HG03060 (cell line): Measurements from ENCODE around the gene PBX1.

ENCODE experiments used
- ATAC-seq: cut with Tn5 transposase; IDR thresholded peaks from one replicate; pipeline ENCODE4 v1.9.1; 2021; ENCODE audit warnings: low read depth, moderate number of reproducible peaks; ENCODE audit not compliant: unreplicated experiment

PBX1 gene

DNA sequence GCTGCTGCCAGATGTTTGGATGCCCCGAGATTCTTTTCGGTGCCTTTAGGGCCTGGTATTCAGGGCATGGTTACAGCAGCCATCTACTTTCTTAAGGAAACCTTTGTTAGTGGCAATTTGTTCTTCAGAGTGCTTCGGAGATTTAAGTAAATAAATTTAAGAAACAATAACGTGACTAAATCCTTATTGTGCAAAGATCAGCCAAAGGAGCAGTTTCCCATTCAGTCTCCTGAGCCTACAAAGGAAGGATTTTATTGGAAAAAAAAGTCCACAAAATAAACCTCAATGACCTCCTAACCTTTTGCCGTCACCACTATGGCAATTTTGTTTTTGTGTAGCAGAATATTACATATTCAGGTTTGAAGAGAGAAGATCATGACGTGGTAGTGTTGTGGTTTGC, 231.1 kb downstream of the PBX1 start:
- ATAC-seq: no peak

GRCh38 chr1:164792410-164793004, 233.5 kb downstream of the PBX1 start:
- no peak for ATAC-seq

DNA sequence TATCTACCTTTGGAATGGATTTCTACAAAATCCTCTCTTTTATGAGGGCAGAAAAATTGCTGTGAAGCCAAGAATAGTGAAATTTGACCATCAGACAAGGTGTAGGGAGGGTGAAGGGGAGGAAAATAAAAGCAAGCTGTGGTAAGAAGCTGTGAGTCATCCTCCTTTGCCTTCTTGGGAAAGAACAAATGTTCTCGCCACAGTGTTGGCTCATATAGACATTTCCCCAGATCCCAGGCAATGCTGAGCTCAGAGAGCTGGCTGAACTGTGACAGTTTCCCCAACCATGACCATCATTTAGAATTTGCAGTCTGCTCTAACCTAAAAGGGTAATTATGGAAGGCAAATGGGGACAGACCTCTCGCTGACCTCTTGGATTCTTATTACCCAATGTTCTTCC, 235.4 kb downstream of the PBX1 start:
- no peak for ATAC-seq

GRCh38 chr1:164796916-164797315, 237.9 kb downstream of the PBX1 start:
- no peak for ATAC-seq

DNA sequence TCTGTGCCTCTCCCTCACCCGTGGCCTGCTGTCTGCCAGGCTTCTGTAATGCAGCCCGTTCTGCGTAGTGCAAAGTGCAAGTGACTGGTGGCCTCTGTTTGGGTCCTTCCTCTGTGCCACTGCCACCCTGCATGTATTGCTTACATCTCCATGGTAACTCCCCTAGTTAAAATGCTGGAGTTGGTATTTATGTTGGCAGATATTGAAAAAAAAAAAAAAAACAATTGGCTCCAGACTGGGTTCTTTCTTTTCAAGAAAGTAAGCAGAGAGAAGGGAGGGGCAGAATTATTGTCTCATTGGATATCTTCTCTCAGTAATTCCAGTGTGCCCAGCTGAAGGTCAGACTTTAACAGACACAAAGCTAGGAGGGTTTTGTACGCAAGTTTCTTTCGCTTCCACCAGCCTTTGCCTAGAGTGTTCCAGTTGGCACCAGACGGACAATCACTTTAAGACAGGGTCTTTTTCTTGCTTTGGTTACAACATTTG, 242.3 kb downstream of the PBX1 start:
- no peak for ATAC-seq

DNA sequence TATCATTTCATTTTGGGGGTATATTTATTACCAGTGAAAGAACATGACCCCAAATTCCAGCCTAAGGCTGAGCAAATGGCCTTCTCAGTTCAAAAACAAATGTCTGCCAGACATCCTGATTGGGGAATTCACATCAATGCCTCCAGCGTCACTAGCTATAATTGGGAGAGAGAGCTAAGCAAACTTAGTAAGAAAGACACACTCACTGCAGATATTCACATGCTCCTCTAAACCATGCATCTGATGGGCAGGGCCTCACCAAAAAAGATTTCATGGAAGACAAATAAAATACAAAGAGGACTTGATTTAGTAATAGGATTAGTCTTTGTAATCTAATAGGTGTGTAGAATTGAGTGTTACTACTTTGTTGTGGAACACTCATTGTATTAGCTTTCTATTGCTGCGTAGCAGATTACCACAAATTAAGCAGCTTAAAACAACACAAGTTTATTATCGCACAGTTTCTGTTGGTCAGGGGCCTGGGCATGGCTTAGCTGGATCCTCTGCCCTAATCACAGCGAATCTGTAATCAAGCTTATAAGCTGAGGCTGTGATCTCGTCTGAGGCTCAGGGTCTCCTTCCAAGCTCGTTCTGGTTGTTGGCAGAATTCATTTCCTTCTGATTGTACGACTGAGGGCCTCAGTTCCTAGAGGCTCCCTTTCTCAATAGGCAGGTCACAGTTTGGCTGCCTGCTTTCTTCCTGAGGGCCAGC, 243.0 kb downstream of the PBX1 start:
- no peak for ATAC-seq

DNA sequence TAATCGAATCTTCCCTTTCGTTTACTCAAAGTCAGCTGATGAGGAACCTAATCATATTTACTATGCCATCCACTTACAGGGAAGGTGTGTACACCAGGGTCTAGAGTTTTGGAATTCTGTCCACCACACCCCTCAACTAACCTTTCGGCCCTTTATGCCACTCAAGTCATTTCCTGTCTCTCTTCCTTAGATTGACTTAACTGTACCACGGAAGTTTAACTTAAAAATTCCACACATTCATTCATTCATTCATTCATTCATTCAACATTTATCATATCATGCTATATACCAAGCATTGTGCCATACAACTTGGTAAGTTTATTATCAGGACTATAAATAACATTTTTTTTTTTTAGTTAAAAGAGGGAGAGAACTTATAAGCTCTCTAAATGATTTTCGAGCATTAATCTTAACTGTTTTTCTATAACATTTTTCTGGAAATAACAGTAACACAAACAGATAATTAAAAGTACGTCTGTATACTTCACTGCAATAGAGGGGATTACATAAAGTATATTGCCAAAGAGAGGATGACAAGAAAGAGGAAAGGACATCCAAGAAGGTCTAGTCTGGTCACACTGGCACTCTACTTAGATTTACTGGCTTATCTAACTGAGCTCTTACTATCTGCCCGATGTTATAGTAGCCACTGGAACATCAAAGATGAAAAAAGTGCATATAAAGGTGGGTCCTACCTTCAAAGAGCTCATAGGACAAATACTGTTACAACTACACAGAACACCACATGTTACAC, 243.7 kb downstream of the PBX1 start:
- no peak for ATAC-seq

- ATAC-seq: peak; percentile 65
Observed at GRCh38 chr1:164803366-164803765, 244.4 kb downstream of the PBX1 start.

- ATAC-seq: no peak
Observed at GRCh38 chr1:164804366-164804765, 245.4 kb downstream of the PBX1 start.

DNA sequence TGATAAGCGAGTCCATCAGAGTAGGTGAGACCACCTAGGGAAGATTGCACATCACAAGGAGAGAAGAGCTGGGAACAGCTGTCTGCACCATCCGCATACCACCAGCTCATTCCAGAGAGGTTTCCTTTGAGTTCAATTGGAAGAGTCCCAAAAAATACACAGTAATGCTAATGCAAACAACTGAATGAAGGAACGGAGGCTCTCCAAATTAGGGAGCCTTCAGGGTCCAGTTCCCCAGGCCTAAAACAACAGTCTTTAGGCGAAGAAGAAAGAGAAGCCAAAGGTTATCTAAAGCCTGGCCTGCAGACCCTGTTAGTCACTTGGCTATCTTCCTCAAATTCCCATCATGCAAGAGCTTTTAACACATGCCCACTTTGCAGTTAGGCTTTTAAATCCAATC, 246.4 kb downstream of the PBX1 start:
- ATAC-seq: no peak

DNA sequence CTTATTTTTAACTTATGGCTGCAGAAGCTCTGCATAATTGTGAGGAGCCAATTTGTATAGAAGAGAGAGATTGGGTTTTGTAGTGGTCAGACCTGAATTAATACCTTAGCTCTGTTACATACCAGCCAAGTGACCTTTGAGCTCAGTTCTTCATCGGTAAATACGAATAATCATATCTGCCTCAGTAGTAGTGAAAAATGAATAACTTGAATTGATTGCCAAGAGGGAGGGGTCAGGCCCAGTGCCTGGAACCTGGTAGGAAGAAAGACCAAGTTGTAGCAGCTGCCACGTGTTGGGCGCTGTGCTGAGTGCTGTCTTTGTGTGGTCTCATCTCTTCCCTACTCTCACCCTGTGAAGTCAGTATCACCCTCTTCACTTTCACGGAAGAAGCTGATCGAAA, 247.5 kb downstream of the PBX1 start:
- no peak for ATAC-seq

GRCh38 chr1:164813776-164814175, 254.8 kb downstream of the PBX1 start:
- no peak for ATAC-seq

DNA sequence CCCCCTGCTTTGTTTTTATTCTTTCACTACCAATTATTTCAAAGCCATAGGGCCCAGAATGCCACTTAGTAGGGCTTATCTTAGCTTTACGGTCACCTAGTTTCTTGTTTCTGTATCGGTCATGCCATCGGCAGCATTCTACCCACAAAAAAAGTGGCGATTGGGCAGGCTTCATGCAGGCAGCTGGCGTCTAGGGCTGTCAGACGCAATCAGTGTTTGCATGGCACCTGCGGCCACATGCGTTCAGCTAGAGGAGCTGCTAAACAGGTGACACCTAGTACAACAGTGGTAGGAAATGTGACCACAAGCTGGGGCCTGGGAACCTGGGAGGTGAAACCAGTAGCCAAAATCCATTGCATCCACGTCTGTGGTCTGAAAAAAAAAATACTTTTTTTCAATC, 262.7 kb downstream of the PBX1 start:
- no peak for ATAC-seq

DNA sequence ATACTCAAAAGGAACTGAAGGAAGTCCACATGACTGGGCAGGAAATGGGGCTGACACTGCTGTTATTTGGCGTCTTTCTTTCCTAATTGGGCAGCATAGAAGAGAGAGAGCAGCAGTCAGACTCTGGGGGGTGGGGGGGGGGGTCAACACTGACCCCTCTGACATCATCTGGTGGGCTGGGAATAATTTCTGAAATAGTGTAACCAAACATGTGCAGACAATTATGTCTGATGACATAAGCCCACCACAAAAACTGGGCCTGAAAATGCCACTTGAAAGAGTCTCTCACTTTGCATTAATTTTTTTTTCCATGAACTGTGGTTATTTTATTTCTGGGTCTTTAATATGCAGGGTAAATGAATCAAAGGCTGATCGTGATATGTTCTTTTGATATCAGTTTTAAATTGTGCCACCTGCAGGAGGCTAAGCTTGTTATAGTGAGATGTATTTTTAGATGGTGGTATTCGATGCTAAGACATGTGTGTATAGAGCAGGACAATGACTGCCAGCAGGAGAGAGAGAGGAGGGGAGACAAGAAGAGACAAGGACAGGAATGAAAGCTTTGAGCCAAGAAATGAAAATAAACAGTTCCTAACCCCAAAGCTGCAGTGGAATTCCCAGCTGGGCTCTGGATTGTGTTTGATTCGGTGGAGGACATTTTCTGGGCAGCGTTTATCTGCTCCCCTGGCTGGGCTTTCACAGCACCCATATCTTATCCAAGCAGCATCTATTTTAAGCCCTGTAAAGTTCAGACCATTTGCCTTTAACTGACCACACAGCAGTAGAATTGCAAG, 264.7 kb downstream of the PBX1 start:
- ATAC-seq: no peak

GRCh38 chr1:164824542-164824941, 265.6 kb downstream of the PBX1 start:
- no peak for ATAC-seq

- ATAC-seq: no peak
Observed at GRCh38 chr1:164830628-164831027, 271.6 kb downstream of the PBX1 start.

DNA sequence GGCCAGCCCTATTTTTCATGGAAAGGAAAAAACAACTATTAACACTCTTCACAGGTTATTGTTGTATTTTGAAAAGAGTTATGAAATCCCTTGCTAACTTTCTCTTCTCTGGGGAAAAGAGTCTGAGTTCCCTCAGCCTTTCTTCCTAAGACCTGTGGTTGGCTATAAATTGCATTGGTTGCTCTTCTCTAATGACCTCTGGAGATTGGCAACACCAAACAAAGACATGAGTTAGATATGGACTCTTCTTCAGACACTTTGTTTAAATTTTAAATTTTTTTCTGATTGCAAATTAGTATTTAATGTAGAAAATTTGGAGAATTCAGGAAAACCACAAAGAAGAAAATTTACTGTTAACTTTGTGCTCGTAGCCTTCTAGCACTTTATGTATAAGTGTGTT, 275.7 kb downstream of the PBX1 start:
- ATAC-seq: no peak

DNA sequence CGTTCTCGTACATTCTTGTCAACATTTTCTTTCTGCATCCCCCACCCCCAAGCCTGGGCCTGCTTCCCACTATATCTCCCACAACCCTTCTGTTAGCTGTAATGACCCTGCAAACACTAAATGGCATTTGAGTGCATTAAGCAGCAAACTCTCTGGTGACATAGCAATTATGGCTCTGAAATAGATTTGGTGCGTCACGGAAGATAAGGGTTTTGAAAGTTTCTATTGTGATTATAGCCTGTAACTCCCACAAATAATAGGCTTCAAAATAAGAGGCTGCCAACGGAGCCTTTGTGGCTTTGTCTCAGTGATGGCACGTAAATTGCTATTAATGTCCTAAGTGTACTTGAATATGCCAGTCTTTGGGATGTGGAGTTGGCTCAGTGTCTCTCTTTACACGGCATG, 277.6 kb downstream of the PBX1 start:
- no peak for ATAC-seq

- no peak for ATAC-seq
Observed at GRCh38 chr1:164838786-164839185, 279.8 kb downstream of the PBX1 start.

DNA sequence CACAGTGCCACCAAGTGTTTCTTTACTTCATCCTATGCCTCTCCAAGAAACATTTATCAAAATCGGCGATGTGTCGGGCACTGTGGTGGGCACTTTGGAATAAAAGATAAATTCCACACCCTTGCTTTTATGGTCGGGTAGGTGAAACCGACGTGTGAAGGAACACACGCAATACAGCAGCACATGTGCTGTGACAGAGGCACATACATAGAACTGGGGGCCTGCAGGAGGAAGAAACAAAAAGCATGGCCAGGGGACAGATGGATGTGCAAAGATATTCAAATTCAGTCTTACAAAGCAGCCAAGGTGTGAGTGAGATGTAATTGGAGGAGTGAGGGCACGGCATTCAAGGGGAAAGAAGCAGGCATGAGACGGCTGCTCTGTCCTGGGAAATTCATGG, 282.0 kb downstream of the PBX1 start:
- no peak for ATAC-seq
